Left lung (tissue), 10 donors: Measurements from ENCODE around the gene NUP93. TPM values are rescaled to one million over a fixed set of nuclear protein-coding genes. Genes with fewer than 3 reads are reported as not detected.
"Not testable (repeated sequence)": the region's sequence is repeated elsewhere in the genome, so short reads cannot be mapped to it uniquely, and the experiment has no call there.

ENCODE experiments used
- ATAC-seq: fragments of 200-7000 bp; cut with Tn5 transposase; one replicate; pipeline ENCODE4 v1.9.1; 2020; ENCODE audit warnings: moderate library complexity
- DNase-seq, 4 donors: peaks; one replicate each; pipeline ENCODE4 v3.0.0-alpha.2; 2013 to 2020
- H3K27ac ChIP-seq, 2 donors: fragments of 200-600 bp; sonication (generic) in 1 of 2; one replicate each; pipeline versions ENCODE4 v1.5.0 to v1.8.0; 2020 to 2021
- H3K27me3 ChIP-seq, 2 donors: fragments of 200-600 bp; sonication (generic) in 1 of 2; one replicate each; pipeline versions ENCODE4 v1.5.0 to v1.8.0; 2020 to 2021
- H3K36me3 ChIP-seq, 2 donors: fragments of 200-600 bp; sonication (generic) in 1 of 2; one replicate each; pipeline versions ENCODE4 v1.5.0 to v1.8.0; 2020 to 2021
- H3K4me1 ChIP-seq, 2 donors: fragments of 200-600 bp; one replicate each; pipeline ENCODE4 v1.8.0; 2021
- H3K4me3 ChIP-seq, 2 donors: fragments of 200-600 bp; sonication (generic) in 1 of 2; one replicate each; pipeline versions ENCODE4 v1.5.0 to v1.8.0; 2020 to 2021; ENCODE audit warnings: mild to moderate bottlenecking in 1 of 2
- H3K9me3 ChIP-seq, 2 donors: fragments of 200-600 bp; sonication (generic) in 1 of 2; one replicate each; pipeline versions ENCODE4 v1.5.0 to v1.8.0; 2020 to 2021
- intact Hi-C, 2 donors: fragments of 100-400 bp; cut with DNase I; formaldehyde crosslinking; loops; one replicate each; pipeline versions ENCODE4 v1.11.2 to v1.14.2; 2022
- polyA plus RNA-seq, 6 donors: library from polyadenylated mRNA; unstranded; fragments of 120-200 nt; gene quantifications; one replicate each; pipeline ENCODE4 v1.2.1, GENCODE V29; 2013; ENCODE audit not compliant: insufficient read length in 6 of 6
- total RNA-seq, 2 donors: library from RNA; stranded (reverse); fragmentation: NEBNext Ultra II Directional; extraction: Animal tissue kit (Norgen Biotek cat#: 25700); gene quantifications; one replicate each; pipeline ENCODE4 v1.2.1, GENCODE V29; 2021
- TF ChIP-seq, protein P1 (sequence below), 2 donors: fragments of 200-600 bp; sonication (generic) in 1 of 2; IDR thresholded peaks; one replicate each; pipeline versions ENCODE4 v1.5.0 to v1.8.0; 2021; ENCODE audit warnings: antibody characterized with exemption in 2 of 2
- donor health status: DM: no; HTN: yes; CAD: no.
- donor health status: DM: no; HTN: no; CAD: no.

Gene NUP93
- total and polyA plus RNA-seq, 8 donors, result 47.1 to 75.9 (median 65.9) TPM

DNA sequence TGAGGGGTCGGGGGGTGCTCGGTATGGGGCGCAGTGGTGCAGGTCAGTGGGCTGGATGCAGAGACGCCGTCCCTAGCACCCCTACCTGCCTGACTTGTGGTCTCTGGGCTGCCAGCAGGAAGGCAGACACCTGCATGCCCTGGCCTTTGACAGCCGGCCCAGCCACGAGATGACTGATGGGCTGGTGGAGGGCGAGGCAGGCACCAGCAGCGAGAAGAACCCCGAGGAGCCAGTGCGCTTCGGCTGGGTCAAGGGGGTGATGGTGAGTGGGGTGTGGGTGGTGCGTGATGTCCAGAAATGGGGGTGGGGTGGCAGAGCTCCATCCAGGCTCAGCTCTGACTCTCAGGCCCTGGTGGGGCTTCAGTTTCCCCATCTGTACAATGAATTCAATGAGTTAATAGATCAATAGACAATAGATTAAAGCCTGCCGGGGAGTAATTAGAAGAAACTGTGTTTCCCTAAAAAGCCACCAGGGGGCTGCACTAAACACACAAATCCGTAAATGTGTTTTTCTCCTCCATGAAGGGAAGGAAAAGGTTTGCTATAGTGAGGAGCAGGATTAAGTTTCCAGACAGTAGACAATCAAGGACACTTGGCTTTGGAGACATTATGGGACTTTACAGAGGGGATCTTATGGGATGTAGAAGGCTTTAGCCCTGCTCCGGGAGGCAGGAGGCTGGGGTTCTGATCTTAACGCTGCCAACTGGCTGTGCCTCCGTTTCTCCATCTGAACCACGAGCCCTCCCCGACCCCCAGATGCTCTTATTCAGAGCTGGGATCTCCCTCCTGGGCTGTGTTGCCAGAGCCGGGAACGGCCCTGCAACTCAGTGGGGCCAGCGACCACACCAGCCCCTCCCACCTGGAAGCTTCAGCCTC is 137.3 kb downstream of the NUP93 start:
- H3K9me3 ChIP-seq, result no peaks in the 10 kb centered on the region
- TF ChIP-seq, protein P1, sequence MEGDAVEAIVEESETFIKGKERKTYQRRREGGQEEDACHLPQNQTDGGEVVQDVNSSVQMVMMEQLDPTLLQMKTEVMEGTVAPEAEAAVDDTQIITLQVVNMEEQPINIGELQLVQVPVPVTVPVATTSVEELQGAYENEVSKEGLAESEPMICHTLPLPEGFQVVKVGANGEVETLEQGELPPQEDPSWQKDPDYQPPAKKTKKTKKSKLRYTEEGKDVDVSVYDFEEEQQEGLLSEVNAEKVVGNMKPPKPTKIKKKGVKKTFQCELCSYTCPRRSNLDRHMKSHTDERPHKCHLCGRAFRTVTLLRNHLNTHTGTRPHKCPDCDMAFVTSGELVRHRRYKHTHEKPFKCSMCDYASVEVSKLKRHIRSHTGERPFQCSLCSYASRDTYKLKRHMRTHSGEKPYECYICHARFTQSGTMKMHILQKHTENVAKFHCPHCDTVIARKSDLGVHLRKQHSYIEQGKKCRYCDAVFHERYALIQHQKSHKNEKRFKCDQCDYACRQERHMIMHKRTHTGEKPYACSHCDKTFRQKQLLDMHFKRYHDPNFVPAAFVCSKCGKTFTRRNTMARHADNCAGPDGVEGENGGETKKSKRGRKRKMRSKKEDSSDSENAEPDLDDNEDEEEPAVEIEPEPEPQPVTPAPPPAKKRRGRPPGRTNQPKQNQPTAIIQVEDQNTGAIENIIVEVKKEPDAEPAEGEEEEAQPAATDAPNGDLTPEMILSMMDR (IDR thresholded peaks at IDR 0.05), result peak; percentile 74 to 75
- no peak overlapping the region for H3K4me3 ChIP-seq
- H3K27ac ChIP-seq, result no peak overlapping the region
- peak in 1 of 4 donors; percentile 66 for DNase-seq
- H3K4me1 ChIP-seq, result peaks cover 0 to 18% of the 10 kb centered on the region in 2 donors
- intact Hi-C loops, result no loop called here
- H3K27me3 ChIP-seq, result no peaks in the 10 kb centered on the region
- ATAC-seq, result peak; percentile 61
- H3K36me3 ChIP-seq, result no peaks in the 10 kb centered on the region

- H3K4me1 ChIP-seq, result peaks cover 0 to 13% of the 10 kb centered on the region in 2 donors
- H3K4me3 ChIP-seq, result no peak overlapping the region
- intact Hi-C loops, result no loop called here
- ATAC-seq, result no peak
- no peak overlapping the region for H3K27ac ChIP-seq
- H3K36me3 ChIP-seq, result no peaks in the 10 kb centered on the region
- no peaks in the 10 kb centered on the region for H3K9me3 ChIP-seq
- DNase-seq, result no peak
- TF ChIP-seq, protein P1 (IDR thresholded peaks at IDR 0.05), result no peak
- H3K27me3 ChIP-seq, result no peaks in the 10 kb centered on the region
Measured at GRCh38 chr16:56868175-56868574, 138.2 kb downstream of the NUP93 start.

DNA sequence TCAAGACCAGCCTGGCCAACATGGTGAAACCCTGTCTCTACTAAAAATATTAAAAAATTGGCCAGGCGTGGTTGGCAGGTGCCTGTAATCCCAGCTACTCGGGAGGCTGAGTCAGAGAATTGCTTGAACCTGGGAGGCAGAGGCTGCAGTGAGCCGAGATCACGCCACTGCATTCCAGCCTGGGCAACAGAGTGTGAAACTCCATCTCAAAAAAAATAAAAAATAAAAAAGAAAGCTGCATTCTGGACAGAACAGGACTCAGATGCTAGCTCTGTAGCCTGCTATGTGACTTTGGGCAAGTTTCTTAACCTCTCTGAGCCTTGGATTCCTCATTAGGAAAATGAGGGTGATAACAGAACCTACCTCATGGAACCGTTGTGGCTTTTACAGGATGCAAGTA is 138.8 kb downstream of the NUP93 start:
- ATAC-seq, DNase-seq, H3K4me3 ChIP-seq, intact Hi-C loops, H3K9me3 ChIP-seq, H3K36me3 ChIP-seq, H3K27ac ChIP-seq, H3K27me3 ChIP-seq: not testable (repeated sequence)
- H3K4me1 ChIP-seq, result peaks cover 0 to 13% of the 10 kb centered on the region in 2 donors

DNA sequence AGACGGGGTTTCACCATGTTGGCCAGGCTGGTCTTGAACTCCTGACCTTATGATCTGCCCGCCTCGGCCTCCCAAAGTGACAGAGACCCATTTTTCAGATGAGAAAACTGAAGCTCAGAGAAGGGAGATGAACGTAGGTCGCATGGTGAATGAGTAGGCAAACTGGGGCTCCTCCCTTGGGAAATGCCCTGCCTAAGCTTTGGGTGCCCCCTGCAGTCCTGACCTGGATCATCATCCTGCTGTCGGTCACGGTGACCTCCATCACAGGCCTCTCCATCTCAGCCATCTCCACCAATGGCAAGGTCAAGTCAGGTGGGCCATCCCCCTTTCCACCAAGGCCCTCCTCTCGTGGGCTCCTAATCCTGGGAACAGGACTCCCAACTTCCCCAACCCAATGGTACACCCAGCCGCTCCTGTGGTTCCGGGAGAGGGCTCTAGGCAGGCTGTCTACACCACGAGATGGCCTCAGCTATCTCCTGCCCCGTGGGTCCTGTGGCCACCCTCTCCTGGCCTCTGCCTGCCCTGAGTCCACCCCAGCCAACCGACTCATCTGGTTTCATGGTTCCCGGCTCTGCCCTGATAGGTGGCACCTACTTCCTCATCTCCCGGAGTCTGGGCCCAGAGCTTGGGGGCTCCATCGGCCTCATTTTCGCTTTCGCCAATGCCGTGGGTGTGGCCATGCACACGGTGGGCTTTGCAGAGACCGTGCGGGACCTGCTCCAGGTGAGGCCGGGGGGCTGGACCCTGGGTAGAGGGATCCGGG is 139.8 kb downstream of the NUP93 start:
- peak; percentile 76 for ATAC-seq
- no peak overlapping the region for H3K27ac ChIP-seq
- intact Hi-C loops, result loop anchor here in 1 of 2 donors (10.0 kb wide), 1 partner anchor 295 kb away; no protein-coding TSS in a partner anchor
- TF ChIP-seq, protein P1 (IDR thresholded peaks at IDR 0.05), result no peak
- DNase-seq, result no peak
- no peaks in the 10 kb centered on the region for H3K9me3 ChIP-seq
- no peaks in the 10 kb centered on the region for H3K27me3 ChIP-seq
- no peak overlapping the region for H3K4me3 ChIP-seq
- H3K36me3 ChIP-seq, result no peaks in the 10 kb centered on the region
- H3K4me1 ChIP-seq, result peaks cover 0 to 13% of the 10 kb centered on the region in 2 donors

GRCh38 chr16:56870276-56870888 is 140.5 kb downstream of the NUP93 start:
- Histone ChIP-seq H3K4me1 (peaks cover 0 to 13% of the 10 kb centered on the region in 2 donors), H3K27ac (no peak overlapping the region), H3K27me3 (no peaks in the 10 kb centered on the region), H3K4me3 (no peak overlapping the region), H3K9me3 (no peaks in the 10 kb centered on the region), H3K36me3 (no peaks in the 10 kb centered on the region)
- DNase-seq (no peak), ATAC-seq (no peak)
- TF ChIP-seq, protein P1 (IDR thresholded peaks at IDR 0.05), result no peak
- intact Hi-C loops, result loop anchor here in 1 of 2 donors (10.0 kb wide), 1 partner anchor 294 kb away; no protein-coding TSS in a partner anchor
